ENCODE measurements around the gene EHD3.
"Not testable (repeated sequence)": the region's sequence is repeated elsewhere in the genome, so short reads cannot be mapped to it uniquely, and the experiment has no call there.

EHD3 gene

GRCh38 chr2:31256611-31257382, 22.8 kb downstream of the EHD3 start:
- peak; percentile 33 for DNase-seq

DNA sequence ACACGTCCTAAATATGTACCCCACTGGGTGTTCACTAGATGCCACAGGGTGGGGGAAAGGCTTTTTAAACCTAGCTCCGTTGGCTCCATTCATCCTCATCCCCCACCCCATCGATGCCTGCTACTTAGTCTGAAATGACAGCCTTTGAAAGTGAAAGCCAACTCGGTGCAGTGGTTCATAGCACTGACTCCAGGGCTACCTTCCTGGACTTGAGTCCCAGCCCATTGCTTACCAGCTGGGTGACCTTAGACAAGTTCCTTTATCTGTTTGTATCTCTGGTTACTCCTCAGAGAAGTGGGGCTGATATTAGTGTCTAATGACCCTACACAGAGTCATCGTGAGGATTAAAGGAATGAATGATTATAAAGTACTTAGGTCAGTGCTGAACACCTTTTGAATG, 24.4 kb downstream of the EHD3 start:
- DNase-seq = no peak

DNA sequence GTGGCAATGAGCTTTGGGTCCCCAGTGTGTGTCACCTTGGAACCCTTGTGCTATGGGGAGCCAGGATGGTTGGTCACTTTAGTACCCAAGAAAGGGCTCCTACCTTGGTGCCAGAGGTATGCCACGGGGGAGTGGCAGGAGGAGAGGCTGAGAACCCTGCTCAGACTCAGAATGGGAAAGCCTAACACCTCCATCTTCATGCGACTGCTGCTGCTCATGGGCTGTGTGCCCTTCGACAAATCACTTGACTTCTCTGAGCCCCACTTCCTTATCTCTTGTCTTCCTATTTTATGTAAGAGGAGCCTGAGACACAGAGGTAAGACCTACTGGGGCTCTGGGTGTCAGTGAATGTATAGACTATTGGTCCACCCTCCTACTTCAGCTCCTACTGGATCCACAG, 25.1 kb downstream of the EHD3 start:
- no peak for DNase-seq

GRCh38 chr2:31260870-31261269, 26.9 kb downstream of the EHD3 start:
- DNase-seq = no peak

DNA sequence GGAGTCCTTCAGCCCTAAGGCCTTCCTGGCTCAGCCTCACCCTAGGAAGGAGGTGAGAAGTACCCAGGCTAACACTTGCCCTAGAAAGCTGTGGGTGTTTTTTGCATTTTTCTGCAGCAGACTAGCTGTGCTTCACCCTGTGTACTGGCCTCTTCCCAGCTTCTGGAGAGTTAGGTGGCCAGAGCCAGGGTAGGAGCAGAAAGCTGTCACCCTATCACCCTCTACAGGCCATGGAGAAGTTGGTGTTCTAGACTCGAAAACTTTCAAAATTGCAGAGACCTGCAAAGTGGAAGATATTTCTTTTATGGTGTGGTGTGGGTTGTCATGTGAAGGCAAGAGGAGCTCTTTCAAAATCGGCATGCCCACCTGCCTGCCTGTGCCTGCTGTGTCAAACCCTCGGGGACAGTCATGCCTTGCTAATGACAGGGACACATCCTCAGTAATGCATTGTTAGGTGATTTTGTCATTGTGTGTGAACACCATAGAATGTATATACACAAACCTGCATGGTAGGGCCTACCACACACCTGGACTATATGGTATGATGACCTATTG, 29.8 kb downstream of the EHD3 start:
- DNase-seq = no peak

GRCh38 chr2:31265234-31265633, 31.3 kb downstream of the EHD3 start:
- no peak for DNase-seq

DNA sequence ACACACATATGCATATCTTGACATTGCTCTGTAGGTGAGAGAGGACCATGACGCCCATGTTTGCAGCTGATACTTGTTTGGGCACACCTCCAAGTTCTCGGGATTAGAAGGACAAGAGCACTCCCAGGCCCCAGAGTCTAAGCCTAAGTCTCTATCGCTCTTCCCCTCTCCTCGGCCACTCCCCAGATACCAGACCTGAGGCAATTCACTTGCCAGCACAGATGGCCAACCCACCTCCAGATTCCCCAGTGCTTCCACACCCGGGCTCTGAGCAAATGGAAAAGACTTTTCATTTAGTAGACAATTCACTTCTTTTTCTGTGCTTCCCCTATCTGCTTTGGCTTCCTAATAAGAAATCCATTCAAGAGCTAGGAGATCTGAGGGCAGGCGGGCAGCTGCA, 32.9 kb downstream of the EHD3 start:
- DNase-seq = no peak

- DNase-seq = no peak
Measured at GRCh38 chr2:31267437-31268120, 33.6 kb downstream of the EHD3 start.

GRCh38 chr2:31268344-31268743, 34.4 kb downstream of the EHD3 start:
- no peak for DNase-seq

DNA sequence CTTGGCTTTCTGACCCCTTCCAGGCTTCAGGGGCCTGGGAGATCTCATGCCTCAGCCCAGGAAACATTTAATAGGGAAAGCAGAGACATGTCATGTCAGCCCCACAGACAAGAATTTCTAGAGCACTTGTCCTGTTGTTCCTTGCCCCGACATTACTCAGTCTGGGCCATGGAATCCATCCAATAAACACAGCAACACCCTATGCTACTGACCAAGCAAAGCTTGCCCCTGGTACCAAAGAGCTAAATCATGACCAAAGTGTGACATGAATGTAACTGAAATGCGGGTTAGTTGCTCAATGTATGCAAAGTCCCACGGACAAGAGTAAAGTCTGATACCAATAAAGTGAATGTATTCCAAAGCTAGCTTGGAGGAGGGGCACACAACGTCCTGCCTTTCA, 35.1 kb downstream of the EHD3 start:
- no peak for DNase-seq

GRCh38 chr2:31270131-31270530, 36.2 kb downstream of the EHD3 start:
- no peak for DNase-seq

- DNase-seq = no peak
Measured at GRCh38 chr2:31270822-31271231, 36.9 kb downstream of the EHD3 start.

GRCh38 chr2:31271851-31272267, 37.9 kb downstream of the EHD3 start:
- no peak for DNase-seq

- no peak for DNase-seq
Measured at GRCh38 chr2:31274401-31275075, 40.6 kb downstream of the EHD3 start.

DNA sequence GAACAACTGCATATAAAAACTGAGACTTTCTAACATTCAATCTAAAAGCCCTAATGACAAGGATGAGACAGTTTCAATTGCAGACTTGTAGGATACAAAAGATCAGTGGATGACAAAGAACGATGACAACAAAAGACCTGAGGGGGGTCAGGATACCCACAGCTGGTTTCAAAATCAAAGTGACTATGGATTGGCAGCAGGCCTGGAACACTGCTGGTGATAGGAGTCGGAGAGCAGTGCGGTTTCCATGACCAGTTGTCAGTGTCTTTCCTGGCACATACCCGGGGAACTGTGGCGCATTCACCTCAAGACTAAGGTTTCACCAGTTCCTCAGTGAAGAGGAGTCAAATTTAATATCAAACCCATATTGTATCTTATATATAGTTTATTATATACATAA, 42.0 kb downstream of the EHD3 start:
- no peak for DNase-seq

DNA sequence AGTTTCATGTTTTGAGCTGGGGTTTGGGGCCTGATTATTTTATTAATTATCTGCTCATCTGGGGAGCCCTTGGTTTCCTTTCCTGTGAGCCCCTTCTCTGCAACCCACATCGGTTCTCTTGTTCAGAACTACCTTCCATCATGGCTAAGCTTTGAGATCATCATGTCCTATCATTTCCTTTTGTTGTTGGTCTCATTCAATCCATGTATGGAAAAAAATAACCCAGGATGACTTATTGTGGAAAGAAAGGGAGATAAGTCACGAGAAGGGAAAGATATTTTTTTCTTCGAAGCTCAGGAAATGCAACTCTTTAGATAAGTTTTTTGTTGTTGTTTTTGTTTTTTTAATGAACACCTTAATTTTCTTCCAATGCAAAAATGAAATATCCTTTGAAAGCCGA, 43.7 kb downstream of the EHD3 start:
- no peak for DNase-seq

- no peak for DNase-seq
Measured at GRCh38 chr2:31282634-31283033, 48.7 kb downstream of the EHD3 start.

GRCh38 chr2:31283193-31283919, 49.4 kb downstream of the EHD3 start:
- DNase-seq = not testable (repeated sequence)

DNA sequence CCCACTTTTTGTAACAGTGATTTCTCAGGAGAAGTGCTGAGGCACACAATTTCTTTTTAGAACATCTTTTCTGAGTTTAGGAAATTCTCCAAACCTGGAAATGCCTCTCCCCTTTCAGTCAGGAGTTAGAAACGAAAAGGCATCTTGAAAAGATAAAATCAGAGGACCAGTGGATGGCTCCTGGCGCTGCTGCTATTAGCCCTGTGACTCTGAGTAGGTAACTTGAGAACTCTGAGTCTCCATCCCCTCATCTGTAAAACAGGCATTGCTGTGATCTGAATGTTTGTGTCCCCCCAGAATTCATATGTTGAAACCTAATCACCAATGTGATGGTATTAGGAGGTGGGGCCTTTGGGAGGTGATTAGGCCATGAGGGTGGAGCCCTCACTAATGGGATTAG, 50.2 kb downstream of the EHD3 start:
- no peak for DNase-seq

- DNase-seq = no peak
Measured at GRCh38 chr2:31286230-31286629, 52.3 kb downstream of the EHD3 start.

DNA sequence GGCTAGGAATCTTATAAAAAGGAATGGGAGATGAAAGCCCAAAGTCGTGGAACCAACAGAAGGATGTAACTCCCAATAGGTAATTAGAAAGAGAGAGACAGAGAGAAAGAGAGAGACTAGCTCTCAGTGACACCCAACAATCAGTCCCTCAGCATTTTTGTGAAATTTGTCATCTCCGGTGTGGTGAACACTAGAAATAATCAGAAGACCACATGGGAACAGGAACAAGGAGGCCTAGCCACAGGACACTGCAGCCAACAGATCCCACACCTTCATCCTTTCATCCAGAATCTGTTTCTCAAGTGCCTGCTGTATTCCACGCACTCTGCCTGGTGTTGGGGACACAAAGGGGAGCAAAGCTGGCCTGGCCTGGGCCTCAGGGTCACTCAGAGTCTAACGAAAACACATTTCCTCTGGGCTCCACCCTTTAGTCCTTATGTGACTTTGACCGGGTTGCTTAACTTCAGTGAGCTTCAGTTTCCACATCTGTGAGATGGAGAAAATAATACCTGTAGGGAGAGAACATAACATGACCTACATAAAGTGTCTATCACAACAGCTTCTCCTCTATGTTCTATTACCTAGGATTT, 53.1 kb downstream of the EHD3 start:
- no peak for DNase-seq

DNA sequence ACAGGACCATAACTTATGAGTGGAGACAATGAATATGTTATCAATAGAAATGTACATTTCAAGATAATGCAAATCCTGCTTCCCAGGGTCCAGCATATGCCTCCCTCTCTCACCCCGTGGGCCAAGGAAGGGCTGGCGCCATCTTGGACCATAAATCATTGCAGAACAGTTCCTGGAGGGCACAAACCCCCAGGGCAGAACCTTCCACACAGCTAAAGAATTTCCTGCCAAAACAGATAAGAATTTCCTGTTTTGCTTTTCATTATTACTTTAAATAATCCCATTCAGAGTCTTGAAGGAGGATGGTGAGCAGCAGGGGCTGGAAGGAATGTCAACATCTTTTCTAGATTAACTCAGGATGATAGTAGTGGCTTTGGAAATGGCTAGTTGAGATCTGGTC, 53.7 kb downstream of the EHD3 start:
- DNase-seq = no peak

- no peak for DNase-seq
Measured at GRCh38 chr2:31294196-31294595, 60.2 kb downstream of the EHD3 start.
